Uterus (tissue), 2 donors: Measurements from ENCODE around the gene LY6G5B.

Experiments
- CTCF ChIP-seq, 4 experiments: fragments of 200-600 bp in 2 of 4; fragments of 450-650 bp in 2 of 4; sonication (generic) in 2 of 4; IDR thresholded peaks; one replicate each; pipeline ENCODE4 v1.5.1; 2016 to 2019; ENCODE audit warnings: antibody characterized with exemption in 4 of 4, mild to moderate bottlenecking in 2 of 4, moderate library complexity in 1 of 4
- POLR2A ChIP-seq, 2 donors: fragments of 450-650 bp; IDR thresholded peaks; one replicate each; pipeline ENCODE4 v1.6.1; 2016; ENCODE audit warnings: antibody characterized with exemption in 2 of 2, mild to moderate bottlenecking in 1 of 2, moderate library complexity in 1 of 2

DNA sequence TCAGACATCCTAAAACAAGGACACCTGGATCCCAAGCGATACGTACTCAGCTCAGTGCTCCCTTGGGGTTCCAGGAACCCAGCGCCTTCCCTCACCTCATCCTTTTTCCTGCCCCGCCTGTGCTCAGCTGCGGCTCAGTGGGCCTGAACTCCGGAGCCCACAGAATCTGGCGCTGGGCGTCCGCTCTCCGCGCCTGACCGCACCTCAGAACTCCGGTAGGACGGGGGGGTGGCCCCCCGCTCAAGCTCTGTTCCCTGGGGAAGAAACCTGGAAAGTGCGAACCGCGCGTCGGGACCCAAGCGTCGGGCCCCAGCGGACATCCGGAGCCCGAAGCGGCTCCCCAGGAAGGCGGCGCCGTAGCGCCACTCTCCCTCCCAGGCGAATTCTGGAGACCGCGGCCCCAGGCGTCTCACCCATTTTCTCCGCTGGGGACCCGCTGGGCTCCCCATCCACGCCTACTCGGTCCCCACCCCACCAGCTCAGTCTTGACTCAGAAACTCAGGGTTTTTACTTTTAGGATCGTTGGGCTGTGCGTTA lies 11.4 kb downstream of the LY6G5B start:
- TF ChIP-seq CTCF (IDR thresholded peaks at IDR 0.05), result peak in 3 of 4 experiments; percentile 29 to 36 (median 36)
- TF ChIP-seq POLR2A (IDR thresholded peaks at IDR 0.05), result peak in 1 of 2 donors; percentile 19
